Inflammatory macrophage (primary cell): ENCODE data around the gene SPATC1L.
"Not testable (repeated sequence)": the region's sequence is repeated elsewhere in the genome, so short reads cannot be mapped to it uniquely, and the experiment has no call there.

Experiments
- DNase-seq, 2 donors: peaks; one replicate each; pipeline ENCODE4 v3.0.0-alpha.2; 2020 to 2022

Gene SPATC1L

GRCh38 chr21:46199436-46200373, 15.4 kb upstream of the SPATC1L start:
- no peak for DNase-seq

- DNase-seq = no peak
Observed at GRCh38 chr21:46196733-46197132, 12.5 kb upstream of the SPATC1L start.

GRCh38 chr21:46195595-46196195, 11.4 kb upstream of the SPATC1L start:
- no peak for DNase-seq

GRCh38 chr21:46194374-46195334, 10.4 kb upstream of the SPATC1L start:
- DNase-seq = no peak

GRCh38 chr21:46193829-46194373, 9.6 kb upstream of the SPATC1L start:
- DNase-seq = no peak

GRCh38 chr21:46191686-46192575, 7.7 kb upstream of the SPATC1L start:
- DNase-seq = no peak

GRCh38 chr21:46191257-46191685, 7.0 kb upstream of the SPATC1L start:
- DNase-seq = peak; percentile 29 to 55

- no peak for DNase-seq
Observed at GRCh38 chr21:46190491-46191131, 6.4 kb upstream of the SPATC1L start.

GRCh38 chr21:46189959-46190490, 5.8 kb upstream of the SPATC1L start:
- no peak for DNase-seq

GRCh38 chr21:46189213-46189958, 5.1 kb upstream of the SPATC1L start:
- DNase-seq = no peak

- DNase-seq = peak; percentile 49 to 69
Observed at GRCh38 chr21:46188226-46189212, 4.3 kb upstream of the SPATC1L start.

- no peak for DNase-seq
Observed at GRCh38 chr21:46187814-46188213, 3.6 kb upstream of the SPATC1L start.

GRCh38 chr21:46187261-46187660, 3.0 kb upstream of the SPATC1L start:
- no peak for DNase-seq

GRCh38 chr21:46185716-46186115, 1.5 kb upstream of the SPATC1L start:
- DNase-seq = no peak

- peak; percentile 43 for DNase-seq
Observed at GRCh38 chr21:46184625-46185555, 631 bp upstream of the SPATC1L start.

GRCh38 chr21:46183337-46183909, 836 bp downstream of the SPATC1L start:
- DNase-seq = not testable (repeated sequence)
